GM12878 (cell line): ENCODE results near the gene ZNF366. TPM values are rescaled to one million over a fixed set of nuclear protein-coding genes. Genes with fewer than 3 reads are reported as not detected.

Experiments
- BHLHE40 ChIP-seq, 2 experiments: fragments of 450-650 bp in 1 of 2; IDR thresholded peaks; 2 replicates each; pipeline ENCODE4 v1.6.1; 2011 to 2017; ENCODE audit warnings: low read depth in 2 of 2, borderline replicate concordance in 1 of 2, improper control_type of control experiment in 1 of 2, low read length in 1 of 2, mild to moderate bottlenecking in 1 of 2
- CBX5 ChIP-seq: sonication (generic); IDR thresholded peaks from 2 replicates; pipeline ENCODE4 v1.6.1; 2016; ENCODE audit warnings: low read depth, moderate library complexity, mild to moderate bottlenecking, inconsistent platforms
- CREM ChIP-seq: IDR thresholded peaks from 2 replicates; pipeline ENCODE4 v1.6.1; 2014; ENCODE audit warnings: antibody characterized with exemption, low read depth
- EZH2 ChIP-seq: IDR thresholded peaks from 2 replicates; pipeline ENCODE4 v1.6.1; 2012; ENCODE audit warnings: low read depth, mild to moderate bottlenecking, control low read depth, inconsistent platforms, low read length, borderline replicate concordance; ENCODE audit not compliant: control insufficient read depth
- KLF5 ChIP-seq: fragments of 450-650 bp; IDR thresholded peaks from 2 replicates; pipeline ENCODE4 v1.6.1; 2014; ENCODE audit warnings: mild to moderate bottlenecking; ENCODE audit not compliant: partially characterized antibody
- MAX ChIP-seq: IDR thresholded peaks from 2 replicates; pipeline ENCODE4 v1.6.1; 2012; ENCODE audit warnings: low read depth, low read length, improper control_type of control experiment
- NFXL1 ChIP-seq: fragments of 450-650 bp; IDR thresholded peaks from 2 replicates; pipeline ENCODE4 v1.6.1; 2017; ENCODE audit warnings: antibody characterized with exemption, mild to moderate bottlenecking, borderline replicate concordance
- NFYB ChIP-seq: IDR thresholded peaks from 2 replicates; pipeline ENCODE4 v1.6.1; 2011; ENCODE audit warnings: low read depth, mild to moderate bottlenecking, low read length, improper control_type of control experiment, moderate library complexity; ENCODE audit not compliant: insufficient read depth
- NKRF ChIP-seq: fragments of 450-650 bp; conservative IDR thresholded peaks from 2 replicates; pipeline ENCODE4 v1.6.1; 2017; ENCODE audit warnings: mild to moderate bottlenecking, moderate library complexity
- NRF1 ChIP-seq: conservative IDR thresholded peaks from 2 replicates; pipeline ENCODE4 v1.6.1; 2011; ENCODE audit warnings: mild to moderate bottlenecking, low read depth, low read length, improper control_type of control experiment
- RAD21 ChIP-seq: IDR thresholded peaks from 2 replicates; pipeline ENCODE4 v1.6.1; 2011; ENCODE audit warnings: mild to moderate bottlenecking, low read depth, low read length, moderate library complexity; ENCODE audit not compliant: insufficient read depth
- RCOR1 ChIP-seq: conservative IDR thresholded peaks from 2 replicates; pipeline ENCODE4 v1.6.1; 2012; ENCODE audit warnings: low read depth, low read length, improper control_type of control experiment
- SIX5 ChIP-seq: IDR thresholded peaks from 2 replicates; pipeline ENCODE4 v1.6.1; 2011; ENCODE audit warnings: mild to moderate bottlenecking, low read depth, low read length, moderate library complexity; ENCODE audit not compliant: severe bottlenecking
- SP1 ChIP-seq: IDR thresholded peaks from one replicate; pipeline ENCODE4 v1.6.1; 2011; ENCODE audit warnings: low read depth, low read length
- SPI1 ChIP-seq: IDR thresholded peaks from 2 replicates; pipeline ENCODE4 v1.6.1; 2011; ENCODE audit warnings: low read depth, mild to moderate bottlenecking, low read length, moderate library complexity, borderline replicate concordance; ENCODE audit not compliant: insufficient read depth
- SUZ12 ChIP-seq: fragments of 200-600 bp; sonication (generic); IDR thresholded peaks from one replicate; pipeline ENCODE4 v1.6.1; 2018; ENCODE audit warnings: antibody characterized with exemption, mild to moderate bottlenecking; ENCODE audit not compliant: unreplicated experiment
- TCF7 ChIP-seq: IDR thresholded peaks from 2 replicates; pipeline ENCODE4 v1.6.1; 2014; ENCODE audit warnings: antibody characterized with exemption, borderline replicate concordance
- YBX1 ChIP-seq: fragments of 450-650 bp; IDR thresholded peaks from 2 replicates; pipeline ENCODE4 v1.6.1; 2016; ENCODE audit warnings: antibody characterized with exemption
- ZNF592 ChIP-seq: fragments of 450-650 bp; IDR thresholded peaks from 2 replicates; pipeline ENCODE4 v1.6.1; 2017; ENCODE audit warnings: mild to moderate bottlenecking, moderate library complexity
- polyA plus RNA-seq, 11 experiments: library from polyadenylated mRNA; depleted of rRNA in 4 of 11; unstranded in 6 of 11; stranded (reverse) in 5 of 11; fragments of >200 nt; fragmentation: Nextera tagmentation in 4 of 11; fragmentation: Illumina TruSeq in 1 of 11; extraction: Ambion mirVana in 4 of 11; extraction: Trizol in 1 of 11; gene quantifications; 1 replicate in 1 of 11; 2 replicates in 10 of 11; pipeline versions ENCODE4 v1.2.1 to v1.2.3, GENCODE V29; 2011 to 2016; ENCODE audit warnings: inconsistent platforms in 2 of 11, missing spikeins in 2 of 11, low read depth in 1 of 11
- total RNA-seq, 4 experiments: library from RNA; depleted of rRNA in 3 of 4; stranded (reverse); fragments of >200 nt in 3 of 4; fragmentation: Illumina TruSeq in 1 of 4; extraction: Trizol in 1 of 4; gene quantifications; 2 replicates each; pipeline versions ENCODE4 v1.2.1 to v1.2.3, GENCODE V29; 2013 to 2021

ZNF366 gene
- total and polyA plus RNA-seq, 10 of the 15 experiments (the other 5 are each of a cell fraction or from before 2014, with no cell fraction given) = 0.01 to 0.18 (median 0.04) TPM; not detected in 6

DNA sequence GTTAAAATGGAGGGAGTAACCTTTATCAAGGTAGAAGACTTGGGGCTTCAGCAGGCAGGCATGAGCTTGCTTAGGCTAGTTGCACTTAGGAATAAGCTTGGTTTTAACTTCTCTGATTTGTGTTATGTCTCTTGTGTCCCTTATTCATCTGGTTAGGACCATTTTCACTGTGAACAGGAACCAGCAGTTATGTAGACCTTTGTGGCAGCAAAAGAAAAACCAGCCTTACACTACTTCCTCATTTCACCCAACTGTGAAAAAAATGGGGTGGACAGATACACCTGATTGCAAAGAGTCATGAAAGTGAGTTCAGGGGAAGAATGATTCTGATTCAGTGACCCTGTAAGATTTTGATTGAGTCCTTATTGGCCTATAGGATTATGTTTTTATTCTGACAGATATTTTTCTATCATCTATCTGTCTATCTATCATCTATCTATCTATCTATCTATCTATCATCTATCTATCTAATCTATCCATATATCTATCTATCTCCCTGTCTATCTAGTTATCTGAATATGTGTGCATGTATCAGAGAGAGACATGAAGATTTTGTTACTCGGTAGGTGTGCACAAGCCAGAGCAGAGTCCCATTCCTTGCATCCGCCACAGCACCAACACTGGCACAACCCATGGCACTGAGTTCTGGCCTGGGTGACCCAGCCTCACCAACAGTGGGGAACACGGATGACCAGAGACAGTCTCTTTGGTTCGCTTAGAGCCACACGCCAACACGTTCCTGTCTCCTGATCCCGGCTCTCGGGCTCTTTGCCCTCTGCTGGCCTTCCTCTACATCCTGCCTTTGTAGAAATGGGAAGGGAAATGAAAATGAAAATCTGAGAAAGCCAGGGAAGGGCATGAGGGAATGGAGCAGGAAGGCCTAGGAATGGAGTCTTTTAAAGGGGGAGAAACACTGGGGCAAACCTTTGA is 1.3 kb upstream of the ZNF366 start (continued):
- no peak for TF ChIP-seq NKRF
- no peak for TF ChIP-seq MAX
- TF ChIP-seq YBX1 = no peak
- TF ChIP-seq SPI1 = peak; percentile 84
- no peak for TF ChIP-seq EZH2
- TF ChIP-seq NFYB = no peak
- TF ChIP-seq KLF5 = no peak
- peak; percentile 72; the same call in 1 of the 2 replicates for TF ChIP-seq CBX5
- TF ChIP-seq SP1 = peak; percentile 18
- TF ChIP-seq ZNF592 = no peak
- TF ChIP-seq RAD21 = no peak
- no peak for TF ChIP-seq BHLHE40 (IDR thresholded peaks at IDR 0.05; ENCODE audit: borderline replicate concordance in 1 of 2, low read depth in 2 of 2, low read length in 1 of 2)
- no peak for TF ChIP-seq NRF1
- TF ChIP-seq CREM = peak; percentile 51; the same call in 1 of the 2 replicates
- no peak for TF ChIP-seq SUZ12
- TF ChIP-seq SIX5 = no peak
- no peak for TF ChIP-seq NFXL1
- TF ChIP-seq TCF7 = peak; percentile 20; the same call in 1 of the 2 replicates
- TF ChIP-seq RCOR1 = no peak
